Measurements from ENCODE around the gene TRHDE.

DNA sequence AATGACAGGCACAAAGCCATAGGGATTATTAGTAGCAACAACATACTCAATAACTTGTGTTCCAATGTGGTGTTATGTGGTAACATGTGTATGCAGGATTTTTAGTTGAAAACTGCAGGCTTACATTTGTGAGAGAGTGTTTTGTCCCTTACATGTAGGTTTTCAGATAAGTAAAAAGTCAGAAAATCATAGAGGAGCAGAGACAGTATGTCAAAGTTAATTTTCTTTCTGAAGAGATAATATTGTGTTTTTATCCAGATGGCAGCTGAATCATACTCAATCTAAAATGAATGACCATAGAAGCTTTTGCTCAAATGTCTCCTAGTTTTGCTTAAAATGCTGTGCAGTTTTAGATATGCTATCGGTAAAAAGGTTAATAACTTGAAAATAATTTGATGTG is 277.0 kb downstream of the TRHDE start:
- TF ChIP-seq, protein P1, sequence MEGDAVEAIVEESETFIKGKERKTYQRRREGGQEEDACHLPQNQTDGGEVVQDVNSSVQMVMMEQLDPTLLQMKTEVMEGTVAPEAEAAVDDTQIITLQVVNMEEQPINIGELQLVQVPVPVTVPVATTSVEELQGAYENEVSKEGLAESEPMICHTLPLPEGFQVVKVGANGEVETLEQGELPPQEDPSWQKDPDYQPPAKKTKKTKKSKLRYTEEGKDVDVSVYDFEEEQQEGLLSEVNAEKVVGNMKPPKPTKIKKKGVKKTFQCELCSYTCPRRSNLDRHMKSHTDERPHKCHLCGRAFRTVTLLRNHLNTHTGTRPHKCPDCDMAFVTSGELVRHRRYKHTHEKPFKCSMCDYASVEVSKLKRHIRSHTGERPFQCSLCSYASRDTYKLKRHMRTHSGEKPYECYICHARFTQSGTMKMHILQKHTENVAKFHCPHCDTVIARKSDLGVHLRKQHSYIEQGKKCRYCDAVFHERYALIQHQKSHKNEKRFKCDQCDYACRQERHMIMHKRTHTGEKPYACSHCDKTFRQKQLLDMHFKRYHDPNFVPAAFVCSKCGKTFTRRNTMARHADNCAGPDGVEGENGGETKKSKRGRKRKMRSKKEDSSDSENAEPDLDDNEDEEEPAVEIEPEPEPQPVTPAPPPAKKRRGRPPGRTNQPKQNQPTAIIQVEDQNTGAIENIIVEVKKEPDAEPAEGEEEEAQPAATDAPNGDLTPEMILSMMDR (IDR thresholded peaks at IDR 0.05; ENCODE audit: low read depth, low read length) = no peak
- TF ChIP-seq EZH2phosphoT487 (IDR thresholded peaks at IDR 0.05; ENCODE audit: low read depth) = no peak
